Liver (tissue), 9 donors: ENCODE results near the gene TMPRSS3. TPM values are rescaled to one million over a fixed set of nuclear protein-coding genes. Genes with fewer than 3 reads are reported as not detected.

Source experiments
- DNase-seq: peaks from one replicate; pipeline ENCODE4 v3.0.0-alpha.2; 2017; ENCODE audit warnings: low spot score
- H3K27ac ChIP-seq, 2 donors: one replicate each; pipeline ENCODE4 v1.7.0; 2013; ENCODE audit warnings: inconsistent platforms in 2 of 2, low read length in 2 of 2, control low read depth in 1 of 2, low read depth in 1 of 2, mild to moderate bottlenecking in 1 of 2
- H3K27me3 ChIP-seq, 4 donors: one replicate each; pipeline versions ENCODE4 v1.6.1 to v1.7.0; 2013; ENCODE audit warnings: low read length in 3 of 4, inconsistent platforms in 1 of 4, mild to moderate bottlenecking in 1 of 4, moderate library complexity in 1 of 4; ENCODE audit not compliant: control insufficient read depth in 4 of 4, insufficient read depth in 4 of 4
- H3K36me3 ChIP-seq, 4 donors: one replicate each; pipeline versions ENCODE4 v1.6.1 to v1.7.0; 2013; ENCODE audit warnings: low read length in 3 of 4, mild to moderate bottlenecking in 3 of 4, low read depth in 1 of 4, moderate library complexity in 1 of 4; ENCODE audit not compliant: control insufficient read depth in 4 of 4, insufficient read depth in 3 of 4
- H3K4me1 ChIP-seq, 4 donors: one replicate each; pipeline versions ENCODE4 v1.6.1 to v1.7.0; 2013; ENCODE audit warnings: low read length in 3 of 4, mild to moderate bottlenecking in 3 of 4, moderate library complexity in 1 of 4; ENCODE audit not compliant: control insufficient read depth in 4 of 4, insufficient read depth in 4 of 4
- H3K4me3 ChIP-seq, 3 donors: one replicate each; pipeline versions ENCODE4 v1.6.1 to v1.7.0; 2013; ENCODE audit warnings: low read length in 3 of 3, control low read depth in 1 of 3, low read depth in 1 of 3, mild to moderate bottlenecking in 1 of 3
- H3K9ac ChIP-seq, 2 donors: one replicate each; pipeline ENCODE4 v1.7.0; 2013; ENCODE audit warnings: low read length in 2 of 2, mild to moderate bottlenecking in 2 of 2, moderate library complexity in 2 of 2, control low read depth in 1 of 2, low read depth in 1 of 2
- H3K9me3 ChIP-seq, 4 donors: one replicate each; pipeline versions ENCODE4 v1.6.1 to v1.7.0; 2013; ENCODE audit warnings: low read length in 3 of 4; ENCODE audit not compliant: control insufficient read depth in 4 of 4
- CTCF ChIP-seq: fragments of 150-350 bp; IDR thresholded peaks from 2 replicates; pipeline ENCODE4 v1.5.1; 2017; ENCODE audit warnings: improper control_type of control experiment, low read depth, low read length; ENCODE audit not compliant: missing input control
- FOXA1 ChIP-seq: IDR thresholded peaks from 2 replicates; pipeline ENCODE4 v1.6.1; 2016; ENCODE audit warnings: antibody characterized with exemption
- FOXA2 ChIP-seq: IDR thresholded peaks from 2 replicates; pipeline ENCODE4 v1.6.1; 2016; ENCODE audit warnings: antibody characterized with exemption
- HNF4G ChIP-seq: IDR thresholded peaks from 2 replicates; pipeline ENCODE4 v1.6.1; 2016; ENCODE audit warnings: antibody characterized with exemption
- JUND ChIP-seq, 2 donors: IDR thresholded peaks; 2 replicates each; pipeline ENCODE4 v1.6.1; 2016; ENCODE audit warnings: antibody characterized with exemption in 2 of 2
- NR2F2 ChIP-seq: IDR thresholded peaks from 2 replicates; pipeline ENCODE4 v1.6.1; 2016; ENCODE audit warnings: antibody characterized with exemption
- RAD21 ChIP-seq, 2 donors: IDR thresholded peaks; 2 replicates each; pipeline ENCODE4 v1.6.1; 2016; ENCODE audit warnings: antibody characterized with exemption in 2 of 2, mild to moderate bottlenecking in 2 of 2
- RXRA ChIP-seq, 2 donors: IDR thresholded peaks; 2 replicates each; pipeline ENCODE4 v1.6.1; 2017 to 2018; ENCODE audit warnings: antibody characterized with exemption in 2 of 2, mild to moderate bottlenecking in 1 of 2
- SP1 ChIP-seq: IDR thresholded peaks from 2 replicates; pipeline ENCODE4 v1.6.1; 2018; ENCODE audit warnings: antibody characterized with exemption, mild to moderate bottlenecking
- YY1 ChIP-seq: IDR thresholded peaks from 2 replicates; pipeline ENCODE4 v1.6.1; 2016; ENCODE audit warnings: antibody characterized with exemption, mild to moderate bottlenecking
- ZBTB33 ChIP-seq: IDR thresholded peaks from 2 replicates; pipeline ENCODE4 v1.6.1; 2016; ENCODE audit warnings: antibody characterized with exemption
- WGBS: extraction: QIAGEN DNeasy Blood & Tissue Kit; methylation state at CpG from one replicate; pipeline ENCODE4 v1.1.7; 2013; 5-methylcytosine and 5-hydroxymethylcytosine counted together
- polyA plus RNA-seq, 2 donors: library from polyadenylated mRNA; stranded (reverse) in 1 of 2; unstranded in 1 of 2; fragments of 200-250 nt in 1 of 2; fragments of >200 nt in 1 of 2; fragmentation: Nextera tagmentation in 1 of 2; extraction: Ambion mirVana in 1 of 2; gene quantifications; one replicate each; pipeline versions ENCODE4 v1.2.1 to v1.2.3, GENCODE V29; 2013 to 2015
- total RNA-seq, 2 donors: library from RNA; depleted of rRNA; stranded (reverse); fragments of >200 nt; gene quantifications; one replicate each; pipeline ENCODE4 v1.2.3, GENCODE V29; 2014
- donor health status: healthy.
- donor health status: healthy.
- donor health status: healthy.
- donor health status: healthy.
- donor health status: healthy.

The TMPRSS3 gene
- total and polyA plus RNA-seq, 4 donors = 0.25 to 0.50 TPM; not detected in 2

GRCh38 chr21:42423685-42424084, 27.8 kb upstream of the TMPRSS3 start (continued):
- TF ChIP-seq CTCF = no peak

- no peak for DNase-seq
- peaks cover 0 to 3% (median 1%) of the 10 kb centered on the region in 4 donors for H3K27me3 ChIP-seq
- no peaks in the 10 kb centered on the region for H3K4me1 ChIP-seq
These were observed 27.4 kb upstream of the TMPRSS3 start for GRCh38 chr21:42423197-42423675.

More at GRCh38 chr21:42423197-42423675, 27.4 kb upstream of the TMPRSS3 start:
- peaks cover 0 to 2% (median 0%) of the 10 kb centered on the region in 4 donors for H3K9me3 ChIP-seq
- no peak overlapping the region for H3K4me3 ChIP-seq
- H3K27ac ChIP-seq = no peak overlapping the region
- 71% methylated on average over 10 of the region's 10 CpGs for WGBS
- TF ChIP-seq FOXA2 (no peak), RAD21 (IDR thresholded peaks at IDR 0.05) (no peak), JUND (IDR thresholded peaks at IDR 0.05) (no peak), SP1 (no peak), YY1 (no peak), RXRA (IDR thresholded peaks at IDR 0.05) (no peak), FOXA1 (no peak), CTCF (no peak), HNF4G (no peak), NR2F2 (no peak), ZBTB33 (no peak)
- no peaks in the 10 kb centered on the region for H3K36me3 ChIP-seq
- no peak overlapping the region for H3K9ac ChIP-seq
